ENCODE data around the gene PHACTR4.
A peak's percentile ranks its signal among the peaks of the same experiment; 100 is the strongest.
"Not testable (repeated sequence)": the region's sequence is repeated elsewhere in the genome, so short reads cannot be mapped to it uniquely, and the experiment has no call there.

The PHACTR4 gene

DNA sequence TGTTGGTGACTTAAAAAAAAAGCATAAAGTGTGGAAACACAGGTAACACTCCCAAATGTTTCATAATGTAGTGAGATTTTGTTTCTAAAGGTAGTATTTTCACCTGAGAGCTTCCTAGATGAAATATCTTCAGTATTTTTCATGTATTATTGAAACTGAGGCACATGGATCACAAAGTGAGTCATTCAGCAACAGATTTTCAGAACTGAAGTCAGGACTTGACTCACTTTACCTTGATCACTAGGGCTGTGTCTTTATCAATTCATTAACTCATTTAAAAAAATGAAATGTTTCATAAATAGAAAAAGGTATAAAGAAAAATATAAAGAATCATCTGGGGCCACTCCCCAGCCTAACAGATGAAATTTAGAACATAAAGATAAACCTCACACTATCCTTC is 69.8 kb downstream of the PHACTR4 start:
- TF ChIP-seq, protein P1, sequence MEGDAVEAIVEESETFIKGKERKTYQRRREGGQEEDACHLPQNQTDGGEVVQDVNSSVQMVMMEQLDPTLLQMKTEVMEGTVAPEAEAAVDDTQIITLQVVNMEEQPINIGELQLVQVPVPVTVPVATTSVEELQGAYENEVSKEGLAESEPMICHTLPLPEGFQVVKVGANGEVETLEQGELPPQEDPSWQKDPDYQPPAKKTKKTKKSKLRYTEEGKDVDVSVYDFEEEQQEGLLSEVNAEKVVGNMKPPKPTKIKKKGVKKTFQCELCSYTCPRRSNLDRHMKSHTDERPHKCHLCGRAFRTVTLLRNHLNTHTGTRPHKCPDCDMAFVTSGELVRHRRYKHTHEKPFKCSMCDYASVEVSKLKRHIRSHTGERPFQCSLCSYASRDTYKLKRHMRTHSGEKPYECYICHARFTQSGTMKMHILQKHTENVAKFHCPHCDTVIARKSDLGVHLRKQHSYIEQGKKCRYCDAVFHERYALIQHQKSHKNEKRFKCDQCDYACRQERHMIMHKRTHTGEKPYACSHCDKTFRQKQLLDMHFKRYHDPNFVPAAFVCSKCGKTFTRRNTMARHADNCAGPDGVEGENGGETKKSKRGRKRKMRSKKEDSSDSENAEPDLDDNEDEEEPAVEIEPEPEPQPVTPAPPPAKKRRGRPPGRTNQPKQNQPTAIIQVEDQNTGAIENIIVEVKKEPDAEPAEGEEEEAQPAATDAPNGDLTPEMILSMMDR (conservative IDR thresholded peaks at IDR 0.05), result no peak
- H3K27ac ChIP-seq, result peak overlapping the region; percentile 88

DNA sequence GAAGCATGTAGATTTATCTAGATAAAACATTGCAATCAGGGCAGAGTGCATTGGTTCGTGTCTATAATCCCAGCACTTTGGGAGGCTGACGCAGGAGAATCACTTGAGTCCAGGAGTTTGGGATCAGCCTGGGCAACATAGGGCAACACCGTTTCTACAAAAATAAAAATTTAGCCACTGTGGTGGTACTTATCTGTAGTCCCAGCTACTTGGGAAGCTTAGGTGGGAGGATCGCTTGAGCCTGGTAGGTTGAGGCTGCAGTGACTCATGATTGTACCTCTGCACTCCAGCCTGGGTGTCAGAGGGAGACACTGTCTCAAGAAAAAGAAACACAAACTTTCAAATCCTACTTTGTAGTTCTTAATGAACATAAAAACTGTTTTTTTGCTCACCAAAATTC is 72.1 kb downstream of the PHACTR4 start:
- H3K27ac ChIP-seq, result no peak overlapping the region
- TF ChIP-seq, protein P1 (conservative IDR thresholded peaks at IDR 0.05), result no peak

- H3K27ac ChIP-seq, result no peak overlapping the region
- TF ChIP-seq, protein P1 (conservative IDR thresholded peaks at IDR 0.05), result no peak
Observed at GRCh38 chr1:28443550-28443949, 74.0 kb downstream of the PHACTR4 start.

- H3K27ac ChIP-seq, result no peak overlapping the region
- TF ChIP-seq, protein P1 (conservative IDR thresholded peaks at IDR 0.05), result no peak
Observed at GRCh38 chr1:28447679-28448078, 78.1 kb downstream of the PHACTR4 start.

- H3K27ac ChIP-seq, result not testable (repeated sequence)
Observed at GRCh38 chr1:28448094-28448611, 78.6 kb downstream of the PHACTR4 start.

GRCh38 chr1:28449904-28450303 is 80.4 kb downstream of the PHACTR4 start:
- TF ChIP-seq, protein P1 (conservative IDR thresholded peaks at IDR 0.05), result no peak
- no peak overlapping the region for H3K27ac ChIP-seq

GRCh38 chr1:28450561-28450960 is 81.0 kb downstream of the PHACTR4 start:
- H3K27ac ChIP-seq, result no peak overlapping the region
- TF ChIP-seq, protein P1 (conservative IDR thresholded peaks at IDR 0.05), result no peak

- TF ChIP-seq, protein P1 (conservative IDR thresholded peaks at IDR 0.05), result no peak
- no peak overlapping the region for H3K27ac ChIP-seq
Observed at GRCh38 chr1:28451011-28451410, 81.5 kb downstream of the PHACTR4 start.

All from VCaP (cell line).